Measurements from ENCODE around the gene SLC30A2. TPM values are rescaled to one million over a fixed set of nuclear protein-coding genes. Genes with fewer than 3 reads are reported as not detected.

Gene SLC30A2
- total and polyA plus RNA-seq, 2 experiments from 2014 or later: 1.3 to 1.8 TPM

DNA sequence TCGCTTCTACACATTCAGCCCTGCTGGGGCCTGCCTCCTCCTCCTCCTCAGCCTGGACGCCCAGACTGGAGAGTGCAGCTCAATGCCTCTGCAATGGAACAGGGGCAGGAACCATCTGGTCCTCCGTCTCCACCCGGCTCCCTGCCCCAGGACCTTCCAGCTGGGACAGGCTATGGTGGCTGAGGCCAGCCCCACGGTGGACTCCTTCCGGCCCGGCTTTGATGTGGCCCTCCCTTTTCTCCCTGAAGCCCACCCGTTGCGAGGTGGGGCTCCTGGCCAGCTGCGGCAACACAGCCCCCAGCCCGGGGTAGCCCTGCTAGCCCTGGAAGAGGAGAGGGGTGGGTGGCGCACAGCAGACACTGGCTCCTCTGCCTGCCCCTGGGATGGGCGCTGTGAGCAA lies 22.9 kb downstream of the SLC30A2 start:
- Histone ChIP-seq H3K4me3 (no peak overlapping the region), H3K4me1 (ENCODE audit: low read depth) (peaks cover 28% of the 10 kb centered on the region)

DNA sequence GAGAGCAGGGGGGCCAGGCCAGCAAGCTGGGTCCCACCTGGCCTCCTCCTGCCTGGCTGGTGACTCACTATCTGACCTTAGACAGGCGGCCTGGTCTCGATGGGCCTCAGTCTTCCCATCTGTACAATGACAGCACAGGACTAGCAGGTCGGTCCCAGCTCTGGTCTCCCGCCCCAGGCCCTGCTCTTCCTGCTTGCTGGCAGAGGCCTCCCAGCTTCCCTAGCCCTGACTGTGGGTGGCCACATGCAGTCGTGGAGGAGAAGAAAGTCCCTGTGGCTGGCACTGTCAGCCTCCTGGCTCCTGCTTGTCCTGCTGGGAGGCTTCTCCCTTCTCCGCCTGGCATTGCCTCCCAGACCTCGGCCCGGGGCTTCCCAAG lies 23.5 kb downstream of the SLC30A2 start:
- Histone ChIP-seq H3K27ac (peak overlapping the region; percentile 83), H3K9me3 (ENCODE audit: low read depth) (no peaks in the 10 kb centered on the region), H3K4me3 (no peak overlapping the region), H3K4me1 (ENCODE audit: low read depth) (peaks cover 34% of the 10 kb centered on the region), H3K36me3 (no peaks in the 10 kb centered on the region), H3K27me3 (no peaks in the 10 kb centered on the region)
- TF ChIP-seq CTCF (IDR thresholded peaks at IDR 0.05; ENCODE audit: low read depth, low read length): no peak
- no peak for DNase-seq (ENCODE audit: low read depth in 1 of 2, low spot score in 1 of 2)

More for the DNA sequence above, 22.9 kb downstream of the SLC30A2 start:
- no peaks in the 10 kb centered on the region for H3K9me3 ChIP-seq (ENCODE audit: low read depth)
- peak overlapping the region; percentile 83 for H3K27ac ChIP-seq
- no peak for DNase-seq (ENCODE audit: low read depth in 1 of 2, low spot score in 1 of 2)
- no peaks in the 10 kb centered on the region for H3K27me3 ChIP-seq
- no peak for TF ChIP-seq CTCF (IDR thresholded peaks at IDR 0.05; ENCODE audit: low read depth, low read length)
- no peaks in the 10 kb centered on the region for H3K36me3 ChIP-seq

DNA sequence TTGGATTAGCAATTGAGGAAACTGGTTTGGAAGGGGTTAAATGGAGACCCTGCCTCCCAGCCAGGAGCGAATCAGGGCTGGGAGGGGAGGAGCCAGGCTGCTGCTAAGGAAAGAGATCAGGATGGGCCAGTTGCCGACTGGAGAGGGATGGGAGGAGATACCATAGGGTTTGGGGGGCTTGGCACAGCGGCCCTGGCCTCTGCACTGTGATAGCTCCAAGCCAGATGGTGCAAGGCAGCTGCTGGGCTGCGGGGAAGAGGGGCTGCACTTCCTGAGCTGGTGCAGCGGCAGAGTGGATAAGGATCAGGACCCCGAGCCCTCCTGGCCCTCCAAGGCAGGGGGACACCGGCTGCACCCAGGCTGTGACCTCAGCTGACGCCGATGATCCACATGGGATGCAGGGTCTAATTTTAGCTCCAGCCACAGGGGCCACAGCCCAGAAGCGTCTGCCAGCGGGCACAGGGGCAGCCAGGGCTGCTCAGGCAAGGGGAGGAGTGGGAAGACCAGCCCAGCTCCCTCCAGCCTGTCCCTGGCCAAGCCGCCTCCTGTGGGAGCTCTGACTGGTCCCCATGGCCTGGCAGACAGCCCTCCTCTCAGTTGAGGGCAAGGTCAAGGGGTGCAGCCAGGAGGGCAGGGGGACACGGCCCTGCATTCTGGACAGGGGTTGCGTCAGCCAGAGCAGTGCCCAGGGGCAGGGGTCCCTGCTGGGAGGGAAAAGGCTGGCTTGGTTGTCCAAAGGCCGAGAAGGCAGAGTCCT lies 24.1 kb downstream of the SLC30A2 start, which contains the start of gene EXTL1:
Gene EXTL1, plus strand, starts transcription at position 129 of the 757 bp plus-strand sequence. CDS start 872 bp downstream, outside the sequence.
- Histone ChIP-seq H3K27me3 (no peaks in the 10 kb centered on the region), H3K9me3 (ENCODE audit: low read depth) (no peaks in the 10 kb centered on the region), H3K27ac (peak within 1 kb of the TSS; percentile 83), H3K4me1 (ENCODE audit: low read depth) (peaks cover 40% of the 10 kb centered on the region), H3K4me3 (peak within 1 kb of the TSS; percentile 17), H3K36me3 (no peaks in the 10 kb centered on the region)
- TF ChIP-seq CTCF (IDR thresholded peaks at IDR 0.05; ENCODE audit: low read depth, low read length): no peak
- DNase-seq (ENCODE audit: low read depth in 1 of 2, low spot score in 1 of 2): peak; percentile 46 to 86

DNA sequence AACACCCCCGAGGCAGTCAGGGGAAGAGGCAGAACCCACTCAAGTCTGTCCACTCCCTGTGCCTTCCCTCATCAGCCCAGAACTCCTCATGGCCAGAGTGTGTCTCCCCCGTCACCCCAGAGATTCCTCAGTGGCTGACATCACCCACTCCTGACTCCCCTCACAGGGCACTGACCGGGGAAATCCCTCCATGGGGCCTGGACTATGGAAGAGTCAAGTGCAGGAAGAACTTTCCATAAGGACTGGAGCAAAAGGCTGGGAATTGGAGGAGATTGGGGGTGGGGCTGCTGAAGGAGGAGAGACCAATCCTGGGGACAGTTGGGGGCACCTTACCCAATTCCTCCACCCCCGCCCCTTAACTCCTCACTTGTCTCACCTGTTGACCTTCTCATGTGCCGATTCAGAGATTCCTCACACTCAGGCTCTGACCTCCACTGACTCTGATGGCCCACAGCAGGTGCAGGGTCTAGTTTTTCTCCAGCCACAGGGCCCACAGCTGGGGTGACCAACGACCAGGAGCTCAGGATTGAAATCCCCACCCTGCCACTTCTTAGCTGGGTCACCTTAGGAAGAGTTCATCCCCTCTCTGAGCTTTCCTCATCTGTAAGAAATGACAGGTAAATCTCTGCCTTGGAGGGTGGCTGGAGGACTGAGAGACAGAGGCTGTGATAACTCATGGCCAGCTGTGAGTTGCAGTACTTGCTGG lies 24.8 kb downstream of the SLC30A2 start:
- H3K36me3 ChIP-seq: no peaks in the 10 kb centered on the region
- no peak for DNase-seq (ENCODE audit: low read depth in 1 of 2, low spot score in 1 of 2)
- no peak overlapping the region for H3K4me3 ChIP-seq
- H3K27ac ChIP-seq: peak overlapping the region; percentile 83
- no peak for TF ChIP-seq CTCF (IDR thresholded peaks at IDR 0.05; ENCODE audit: low read depth, low read length)
- peaks cover 47% of the 10 kb centered on the region for H3K4me1 ChIP-seq (ENCODE audit: low read depth)
- no peaks in the 10 kb centered on the region for H3K27me3 ChIP-seq
- H3K9me3 ChIP-seq (ENCODE audit: low read depth): no peaks in the 10 kb centered on the region

- H3K4me1 ChIP-seq (ENCODE audit: low read depth): peaks cover 48% of the 10 kb centered on the region
- H3K36me3 ChIP-seq: no peaks in the 10 kb centered on the region
- peak in 1 of 2 donors; percentile 57 for DNase-seq (ENCODE audit: low read depth in 1 of 2, low spot score in 1 of 2)
- no peaks in the 10 kb centered on the region for H3K9me3 ChIP-seq (ENCODE audit: low read depth)
- no peak for TF ChIP-seq CTCF (IDR thresholded peaks at IDR 0.05; ENCODE audit: low read depth, low read length)
- H3K4me3 ChIP-seq: no peak overlapping the region
- no peaks in the 10 kb centered on the region for H3K27me3 ChIP-seq
- H3K27ac ChIP-seq: peak overlapping the region; percentile 83
These were observed 25.6 kb downstream of the SLC30A2 start for GRCh38 chr1:26020330-26020768.

Data from cardiac muscle cell (in vitro differentiated cells and primary cell).